Body of pancreas (tissue), 4 donors: ENCODE measurements around the gene HSD17B8. TPM values are rescaled to one million over a fixed set of nuclear protein-coding genes. Genes with fewer than 3 reads are reported as not detected.

Experiments used
- ATAC-seq: fragments of 150-250 bp; one replicate; pipeline ENCODE4 v1.9.1; 2016
- DNase-seq, 4 donors: peaks; one replicate each; pipeline ENCODE4 v3.0.0-alpha.2; 2019
- H3K27ac ChIP-seq, 4 donors: fragments of 200-600 bp; sonication (generic); 1 replicate in 3 of 4; 2 replicates in 1 of 4; pipeline versions ENCODE4 v1.5.1 to v1.6.1; 2016 to 2019; ENCODE audit warnings: mild to moderate bottlenecking in 1 of 4, mixed read lengths in 1 of 4, moderate library complexity in 1 of 4
- H3K27me3 ChIP-seq, 2 donors: fragments of 200-600 bp; sonication (generic); one replicate each; pipeline ENCODE4 v1.6.0; 2016; ENCODE audit warnings: mild to moderate bottlenecking in 1 of 2
- H3K36me3 ChIP-seq, 2 donors: fragments of 200-600 bp; sonication (generic); replicated peaks in 1 of 2; 2 replicates each; pipeline ENCODE4 v1.5.1; 2016; ENCODE audit warnings: low read depth in 2 of 2; ENCODE audit not compliant: insufficient read depth in 1 of 2
- H3K4me1 ChIP-seq: fragments of 200-600 bp; sonication (generic); one replicate; pipeline ENCODE4 v1.6.0; 2016
- H3K4me3 ChIP-seq, 2 donors: fragments of 200-600 bp; sonication (generic); 1 replicate in 1 of 2; 2 replicates in 1 of 2; pipeline ENCODE4 v1.5.1; 2016 to 2019
- H3K9me3 ChIP-seq, 3 donors: fragments of 200-600 bp; sonication (generic); 1 replicate in 2 of 3; 2 replicates in 1 of 3; pipeline ENCODE4 v1.5.1; 2016
- POLR2A ChIP-seq, 3 donors: fragments of 450-650 bp; IDR thresholded peaks; one replicate each; pipeline ENCODE4 v1.6.1; 2016; ENCODE audit warnings: antibody characterized with exemption in 3 of 3, mild to moderate bottlenecking in 2 of 3
- WGBS, 2 donors: methylation state at CpG; one replicate each; pipeline ENCODE4 v1.1.5; 2017; 5-methylcytosine and 5-hydroxymethylcytosine counted together
- intact Hi-C: fragments of 100-400 bp; cut with DNase I; formaldehyde crosslinking; loops from one replicate; pipeline ENCODE4 v1.15.1; 2023
- total RNA-seq, 2 donors: library from RNA; depleted of rRNA; stranded (reverse); fragments of >200 nt; gene quantifications; one replicate each; pipeline ENCODE4 v1.1.0, GENCODE V29; 2016
- TF ChIP-seq, protein P1 (sequence below), 7 experiments: fragments of 450-650 bp in 4 of 7; fragments of 200-600 bp in 3 of 7; sonication (generic) in 3 of 7; IDR thresholded peaks; one replicate each; pipeline ENCODE4 v1.5.1; 2016 to 2019; ENCODE audit warnings: antibody characterized with exemption in 7 of 7

The HSD17B8 gene
- total RNA-seq, 2 donors from 2014 or later: 19.1 to 29.1 TPM

- ATAC-seq (no peak), DNase-seq (no peak)
- Histone ChIP-seq H3K27ac (no peak overlapping the region), H3K36me3 (no peaks in the 10 kb centered on the region), H3K27me3 (no peaks in the 10 kb centered on the region), H3K4me1 (no peaks in the 10 kb centered on the region), H3K4me3 (no peak overlapping the region), H3K9me3 (no peaks in the 10 kb centered on the region)
- 77 to 84% methylated on average over 6 to 10 of the region's 10 CpGs for WGBS, 2 donors
- intact Hi-C loops: no loop called here
- no peak for TF ChIP-seq POLR2A (IDR thresholded peaks at IDR 0.05)
- TF ChIP-seq, protein P1, sequence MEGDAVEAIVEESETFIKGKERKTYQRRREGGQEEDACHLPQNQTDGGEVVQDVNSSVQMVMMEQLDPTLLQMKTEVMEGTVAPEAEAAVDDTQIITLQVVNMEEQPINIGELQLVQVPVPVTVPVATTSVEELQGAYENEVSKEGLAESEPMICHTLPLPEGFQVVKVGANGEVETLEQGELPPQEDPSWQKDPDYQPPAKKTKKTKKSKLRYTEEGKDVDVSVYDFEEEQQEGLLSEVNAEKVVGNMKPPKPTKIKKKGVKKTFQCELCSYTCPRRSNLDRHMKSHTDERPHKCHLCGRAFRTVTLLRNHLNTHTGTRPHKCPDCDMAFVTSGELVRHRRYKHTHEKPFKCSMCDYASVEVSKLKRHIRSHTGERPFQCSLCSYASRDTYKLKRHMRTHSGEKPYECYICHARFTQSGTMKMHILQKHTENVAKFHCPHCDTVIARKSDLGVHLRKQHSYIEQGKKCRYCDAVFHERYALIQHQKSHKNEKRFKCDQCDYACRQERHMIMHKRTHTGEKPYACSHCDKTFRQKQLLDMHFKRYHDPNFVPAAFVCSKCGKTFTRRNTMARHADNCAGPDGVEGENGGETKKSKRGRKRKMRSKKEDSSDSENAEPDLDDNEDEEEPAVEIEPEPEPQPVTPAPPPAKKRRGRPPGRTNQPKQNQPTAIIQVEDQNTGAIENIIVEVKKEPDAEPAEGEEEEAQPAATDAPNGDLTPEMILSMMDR (IDR thresholded peaks at IDR 0.05): no peak
Observed at GRCh38 chr6:33178755-33179475, 25.5 kb upstream of the HSD17B8 start.

- no peak overlapping the region for H3K27ac ChIP-seq
- intact Hi-C loops: no loop called here
- no peaks in the 10 kb centered on the region for H3K4me1 ChIP-seq
- no peak overlapping the region for H3K4me3 ChIP-seq
- TF ChIP-seq, protein P1 (IDR thresholded peaks at IDR 0.05): no peak
- no peak for TF ChIP-seq POLR2A (IDR thresholded peaks at IDR 0.05)
- H3K9me3 ChIP-seq: no peaks in the 10 kb centered on the region
- DNase-seq (no peak), ATAC-seq (no peak)
- 70 to 82% methylated on average over 7 of the region's 7 CpGs for WGBS, 2 donors
- H3K27me3 ChIP-seq: no peaks in the 10 kb centered on the region
- H3K36me3 ChIP-seq: no peaks in the 10 kb centered on the region
Observed at GRCh38 chr6:33181141-33181540, 23.3 kb upstream of the HSD17B8 start.

GRCh38 chr6:33183071-33183683 is 21.3 kb upstream of the HSD17B8 start:
- H3K27me3 ChIP-seq: no peaks in the 10 kb centered on the region
- H3K36me3 ChIP-seq: no peaks in the 10 kb centered on the region
- no peaks in the 10 kb centered on the region for H3K9me3 ChIP-seq
- TF ChIP-seq, protein P1 (IDR thresholded peaks at IDR 0.05): no peak
- TF ChIP-seq POLR2A (IDR thresholded peaks at IDR 0.05): no peak
- DNase-seq: no peak
- no peaks in the 10 kb centered on the region for H3K4me1 ChIP-seq
- no peak for ATAC-seq
- no peak overlapping the region for H3K27ac ChIP-seq
- intact Hi-C loops: no loop called here
- H3K4me3 ChIP-seq: no peak overlapping the region
- WGBS, 2 donors: 70 to 86% methylated on average over 5 of the region's 5 CpGs

- Histone ChIP-seq H3K4me3 (no peak overlapping the region), H3K9me3 (no peaks in the 10 kb centered on the region), H3K36me3 (no peaks in the 10 kb centered on the region), H3K27me3 (no peaks in the 10 kb centered on the region), H3K4me1 (no peaks in the 10 kb centered on the region), H3K27ac (no peak overlapping the region)
- no peak for DNase-seq
- no peak for ATAC-seq
- TF ChIP-seq, protein P1 (IDR thresholded peaks at IDR 0.05): no peak
- no peak for TF ChIP-seq POLR2A (IDR thresholded peaks at IDR 0.05)
- intact Hi-C loops: no loop called here
- 70 to 74% methylated on average over 4 to 8 of the region's 9 CpGs for WGBS, 2 donors
Observed at GRCh38 chr6:33185190-33185589, 19.3 kb upstream of the HSD17B8 start.
